Measurements from ENCODE around the gene DDR1.
"Not testable (repeated sequence)": the region's sequence is repeated elsewhere in the genome, so short reads cannot be mapped to it uniquely, and the experiment has no call there.

Gene DDR1

DNA sequence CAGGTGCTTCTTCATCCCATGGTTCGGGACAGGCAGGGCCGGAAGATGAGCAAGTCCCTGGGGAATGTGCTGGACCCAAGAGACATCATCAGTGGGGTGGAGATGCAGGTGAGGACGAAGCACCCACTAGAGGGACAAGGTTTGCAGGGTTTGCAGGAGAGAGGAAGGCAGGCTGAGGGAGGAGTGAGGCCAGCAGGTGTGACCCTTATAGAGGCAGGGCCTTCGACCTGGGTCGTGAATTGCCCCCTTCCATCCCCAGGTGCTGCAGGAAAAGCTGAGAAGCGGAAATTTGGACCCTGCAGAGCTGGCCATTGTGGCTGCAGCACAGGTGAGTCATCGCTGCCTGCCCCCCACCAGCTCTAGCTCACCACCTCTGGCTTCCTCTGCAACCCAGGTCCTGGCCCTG, 38.1 kb downstream of the DDR1 start:
- no peak for DNase-seq

DNA sequence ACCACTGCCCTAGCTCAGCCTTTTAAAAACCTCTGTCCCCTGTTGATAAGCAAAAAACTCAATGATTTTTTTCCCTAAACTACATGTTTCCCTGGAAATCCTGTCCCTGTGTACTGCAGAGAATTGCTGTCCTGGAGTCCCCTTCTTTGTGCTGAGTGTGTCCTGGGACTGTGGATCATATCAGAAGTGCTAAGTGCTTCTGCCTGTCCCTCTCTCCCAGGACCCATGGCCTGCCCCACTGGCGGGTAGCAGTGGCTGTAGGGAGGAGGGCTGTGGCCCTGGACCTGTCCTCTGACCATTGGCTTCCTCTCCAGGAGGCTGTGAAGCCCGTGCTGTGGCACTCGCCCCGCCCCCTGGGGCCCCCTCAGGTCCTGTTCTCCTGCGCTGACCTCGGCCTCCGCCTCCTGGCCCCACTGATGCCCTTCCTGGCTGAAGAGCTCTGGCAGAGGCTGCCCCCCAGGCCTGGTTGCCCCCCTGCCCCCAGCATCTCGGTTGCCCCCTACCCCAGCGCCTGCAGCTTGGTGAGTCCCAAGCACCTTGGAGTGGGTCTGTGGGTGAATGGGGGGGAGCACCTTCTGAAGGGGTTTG, 39.8 kb downstream of the DDR1 start:
- DNase-seq: not testable (repeated sequence)

DNA sequence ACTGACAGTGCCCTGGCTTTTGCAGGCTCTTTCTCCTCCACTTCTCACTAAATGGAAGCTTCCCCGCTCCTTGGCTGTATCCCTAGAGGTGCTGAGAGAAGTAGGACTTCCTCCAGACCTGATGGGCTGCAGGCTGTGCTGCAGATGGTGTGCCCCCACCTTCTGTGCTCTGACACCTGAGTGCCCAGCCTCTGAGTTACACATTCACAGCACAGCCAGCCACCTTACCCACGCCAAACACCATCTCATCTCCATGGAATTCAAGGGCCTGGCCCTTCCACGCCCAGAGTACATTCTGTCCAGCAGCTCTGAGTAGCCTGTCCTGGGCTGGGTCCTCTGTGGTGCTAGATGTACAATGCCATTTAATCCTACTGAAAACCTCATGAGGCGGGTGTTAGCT, 42.3 kb downstream of the DDR1 start:
- no peak for DNase-seq

DNA sequence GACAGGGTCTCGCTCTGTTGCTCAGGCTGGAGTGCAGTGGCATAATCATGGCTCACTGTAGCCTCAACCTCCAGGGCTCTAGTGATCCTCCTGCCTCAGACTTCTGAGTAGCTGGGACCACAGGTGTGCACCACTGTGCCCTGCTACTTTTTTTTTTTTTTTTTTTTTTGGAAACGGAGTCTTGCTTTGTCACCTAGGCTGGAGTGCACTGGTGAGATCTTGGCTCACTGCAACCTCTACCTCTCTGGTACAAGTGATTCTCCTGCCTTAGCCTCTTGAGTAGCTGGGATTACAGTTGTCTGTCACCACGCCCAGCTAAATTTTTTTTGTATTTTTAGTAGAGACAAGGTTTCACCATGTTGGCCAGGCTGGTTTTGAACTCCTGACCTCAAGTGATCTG, 42.8 kb downstream of the DDR1 start:
- DNase-seq: not testable (repeated sequence)

DNA sequence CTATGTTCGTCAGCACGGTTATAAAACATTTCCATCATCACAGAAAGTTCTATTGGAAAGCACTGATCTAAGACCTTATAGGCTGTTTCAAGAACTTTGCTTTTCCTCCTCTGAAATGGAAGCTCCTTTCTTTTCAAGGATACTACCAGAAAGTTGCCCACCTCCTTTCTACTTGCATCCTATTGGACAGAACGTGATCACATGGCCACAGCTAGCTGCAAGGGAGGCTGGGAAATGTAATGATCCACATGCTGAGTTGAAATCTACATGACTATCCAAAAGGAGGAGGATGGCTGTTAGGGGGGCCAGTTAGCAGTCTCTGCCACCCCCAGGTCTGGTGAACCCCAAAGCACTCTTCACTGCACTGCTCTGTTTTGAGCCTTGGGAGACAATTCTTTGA, 44.4 kb downstream of the DDR1 start:
- no peak for DNase-seq

DNA sequence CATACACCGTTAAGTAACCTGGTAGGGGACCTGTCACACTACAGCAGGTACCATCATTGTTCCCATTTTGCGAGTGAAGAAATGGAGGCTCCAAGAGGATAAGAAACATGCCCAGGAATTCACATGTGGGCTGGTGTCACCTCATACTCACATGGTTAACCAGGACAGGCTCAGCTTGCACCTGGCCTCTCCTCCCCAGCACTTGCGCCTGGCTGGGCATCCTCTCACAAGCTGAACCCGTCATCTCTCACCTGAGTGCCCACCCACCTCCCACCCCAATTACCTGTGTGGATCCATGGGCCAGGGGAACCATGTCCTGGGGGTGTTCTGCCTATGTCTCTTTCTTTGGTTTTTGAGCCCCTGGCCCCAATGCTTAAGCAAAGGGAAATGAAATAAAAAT, 46.2 kb downstream of the DDR1 start:
- DNase-seq: no peak

DNA sequence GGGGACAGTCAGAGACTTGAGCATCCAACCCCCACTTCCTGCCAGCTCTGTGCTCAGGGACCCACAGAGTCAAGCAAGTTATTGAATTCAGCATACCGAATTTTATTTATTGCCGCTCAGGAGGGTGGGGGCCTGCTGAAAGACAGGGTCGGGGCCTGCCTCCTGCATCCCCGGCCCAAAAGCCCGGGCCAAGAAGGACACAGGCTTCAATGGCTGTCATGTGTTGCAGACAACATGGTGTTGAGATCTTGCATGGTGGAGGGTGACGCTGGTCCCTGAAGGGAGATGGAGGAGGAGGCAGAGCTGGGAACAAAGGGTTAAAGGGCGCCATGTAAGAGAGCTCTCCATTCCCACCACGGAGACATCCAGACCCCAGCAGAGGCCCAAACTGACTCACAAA, 47.0 kb downstream of the DDR1 start:
- no peak for DNase-seq

DNA sequence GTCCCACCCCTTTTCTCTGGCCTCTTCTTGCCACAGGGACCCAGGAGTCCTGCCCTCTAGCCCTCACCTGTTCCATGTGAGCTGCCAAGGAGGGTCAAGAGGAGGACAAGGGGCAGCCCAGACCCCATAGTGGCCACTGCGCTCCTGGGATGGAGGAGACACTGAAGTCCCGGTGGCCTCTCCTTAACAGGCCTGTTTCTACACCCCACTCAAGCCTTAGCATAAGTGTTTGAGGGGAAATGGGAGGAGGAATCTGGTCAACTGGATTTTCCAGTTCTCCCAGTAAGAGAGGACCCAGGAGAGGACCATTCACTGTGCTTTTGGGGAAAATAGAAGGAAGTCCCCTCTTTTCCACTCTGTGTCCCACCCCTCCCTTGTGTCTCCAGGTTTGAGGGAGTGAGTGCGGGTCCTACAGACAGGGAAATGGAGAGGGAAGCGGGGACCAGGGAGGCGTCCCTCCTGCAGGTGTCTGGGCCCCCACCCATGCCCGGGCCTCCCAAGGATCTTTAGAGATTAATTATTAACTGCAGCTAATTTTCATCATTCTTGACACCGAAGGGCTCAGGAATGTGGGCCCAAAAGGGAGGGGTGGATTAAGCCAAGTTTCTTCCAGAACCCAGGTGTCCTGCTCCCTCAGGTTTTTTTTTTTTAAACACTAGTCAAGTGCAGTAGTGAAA, 47.8 kb downstream of the DDR1 start, which contains the start of gene SFTA2:
Gene SFTA2, minus strand, starts transcription at position 202 of the 677 bp plus-strand sequence. Its CDS starts 74 bp downstream, at position 128.
- no peak for DNase-seq

DNA sequence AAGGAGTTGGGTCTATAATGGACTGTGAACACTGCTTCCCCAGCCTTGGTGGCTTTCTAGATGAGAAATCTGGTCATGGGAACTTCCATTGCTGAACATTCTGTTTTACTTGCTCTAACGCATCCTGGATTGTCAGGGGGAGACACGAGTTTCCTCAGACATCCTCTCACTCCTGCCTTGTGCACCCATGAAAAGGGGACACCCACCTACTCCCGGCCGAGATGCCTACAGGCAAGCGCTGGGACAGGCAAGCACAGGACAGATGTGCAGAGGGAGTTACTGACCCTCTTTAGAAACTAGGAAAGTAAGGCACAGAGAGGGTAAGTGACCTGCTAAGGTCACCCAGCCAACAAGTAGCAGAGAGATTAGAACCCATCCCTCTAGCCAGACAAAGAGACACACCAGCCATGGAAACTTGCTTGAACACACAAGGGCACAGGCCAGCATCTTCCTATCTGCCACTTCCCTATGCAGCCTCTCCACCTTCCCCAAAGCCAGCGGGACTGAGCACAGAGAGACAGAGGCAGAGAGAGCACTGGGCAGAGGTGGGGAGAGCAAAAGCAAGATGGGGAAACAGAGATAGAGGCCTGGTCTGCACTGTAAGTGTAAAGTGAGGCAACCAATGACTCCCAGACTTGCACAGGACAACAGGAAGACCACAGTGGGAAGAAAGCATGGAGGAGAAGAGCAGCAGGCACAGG, 48.5 kb downstream of the DDR1 start:
- no peak for DNase-seq

DNA sequence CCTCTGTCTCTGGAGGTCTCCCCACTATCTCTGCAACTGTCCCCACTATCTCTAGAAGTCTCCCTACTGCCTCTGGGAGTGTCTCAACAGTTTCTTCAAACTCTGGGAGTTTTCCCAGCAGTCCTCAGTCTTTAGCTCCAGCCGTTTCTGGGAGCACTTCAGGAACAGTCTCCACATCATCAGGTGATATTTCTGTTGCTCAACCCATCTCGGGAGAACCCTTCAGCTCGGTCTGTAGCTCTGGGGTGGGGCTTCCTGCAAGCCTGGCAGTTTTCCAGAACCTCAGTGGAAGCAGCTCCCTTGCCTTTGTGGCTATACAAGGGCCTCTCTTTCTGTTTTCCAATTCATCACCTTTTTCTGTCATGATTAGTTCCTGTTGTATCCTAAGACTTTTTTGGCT, 50.7 kb downstream of the DDR1 start:
- no peak for DNase-seq

DNA sequence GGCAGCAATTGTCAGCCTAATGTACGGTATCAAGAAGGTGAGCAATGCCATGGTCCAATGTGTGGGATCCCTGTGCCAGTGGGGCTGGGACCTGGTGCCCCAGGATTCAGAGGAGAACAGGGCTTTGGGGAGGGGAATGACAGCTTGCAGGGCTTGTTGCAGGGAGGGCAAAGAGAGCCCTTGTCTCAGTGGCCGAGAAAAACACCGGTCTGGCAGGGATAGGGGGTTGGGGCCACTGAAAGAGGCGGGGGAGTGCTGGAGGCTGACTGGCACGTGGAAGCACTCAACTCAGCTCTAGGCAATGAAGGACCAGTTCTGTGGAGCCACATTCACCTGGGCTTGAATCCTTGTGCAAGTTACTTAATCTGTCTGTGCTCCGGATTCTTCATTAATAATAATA, 52.9 kb downstream of the DDR1 start:
- DNase-seq: no peak

DNA sequence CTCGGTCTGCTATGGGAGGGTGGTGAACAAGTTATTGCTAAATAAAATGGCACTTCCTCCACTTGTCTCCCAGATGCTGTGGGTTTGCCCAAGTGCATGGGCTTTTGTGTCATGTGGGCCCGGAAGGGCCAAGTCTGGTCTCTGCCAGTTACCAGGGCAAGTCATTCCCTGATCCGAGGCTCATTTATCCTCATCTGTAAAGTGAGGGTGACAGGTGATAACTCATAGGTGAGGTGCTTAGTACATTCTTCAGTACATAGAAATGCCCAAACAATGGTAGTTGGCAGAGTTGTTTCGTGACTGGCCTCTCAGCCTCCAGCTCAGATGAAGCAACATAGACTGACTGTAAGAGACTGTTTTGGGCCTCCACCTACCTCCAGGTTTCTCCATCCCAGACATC, 54.4 kb downstream of the DDR1 start:
- no peak for DNase-seq

DNA sequence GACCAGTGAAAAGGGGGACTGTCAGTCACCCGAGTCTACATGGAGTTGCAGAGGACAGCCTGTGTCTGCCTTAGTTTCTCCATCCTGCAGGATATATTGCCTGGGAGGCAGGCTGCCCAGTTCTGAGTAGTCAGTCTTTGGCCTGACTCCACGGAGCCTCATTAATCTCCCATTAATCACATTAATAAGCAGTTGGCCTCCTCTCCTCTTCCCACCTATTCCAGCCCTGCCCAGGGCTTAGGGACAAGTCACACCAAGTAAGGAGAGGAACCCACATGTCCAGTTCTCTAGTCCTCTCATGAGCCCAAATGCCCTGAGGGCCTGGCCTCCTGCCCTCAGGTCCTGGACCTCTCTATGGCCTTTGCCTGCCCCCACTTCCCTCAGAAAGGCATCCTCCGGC, 55.2 kb downstream of the DDR1 start:
- DNase-seq: no peak

DNA sequence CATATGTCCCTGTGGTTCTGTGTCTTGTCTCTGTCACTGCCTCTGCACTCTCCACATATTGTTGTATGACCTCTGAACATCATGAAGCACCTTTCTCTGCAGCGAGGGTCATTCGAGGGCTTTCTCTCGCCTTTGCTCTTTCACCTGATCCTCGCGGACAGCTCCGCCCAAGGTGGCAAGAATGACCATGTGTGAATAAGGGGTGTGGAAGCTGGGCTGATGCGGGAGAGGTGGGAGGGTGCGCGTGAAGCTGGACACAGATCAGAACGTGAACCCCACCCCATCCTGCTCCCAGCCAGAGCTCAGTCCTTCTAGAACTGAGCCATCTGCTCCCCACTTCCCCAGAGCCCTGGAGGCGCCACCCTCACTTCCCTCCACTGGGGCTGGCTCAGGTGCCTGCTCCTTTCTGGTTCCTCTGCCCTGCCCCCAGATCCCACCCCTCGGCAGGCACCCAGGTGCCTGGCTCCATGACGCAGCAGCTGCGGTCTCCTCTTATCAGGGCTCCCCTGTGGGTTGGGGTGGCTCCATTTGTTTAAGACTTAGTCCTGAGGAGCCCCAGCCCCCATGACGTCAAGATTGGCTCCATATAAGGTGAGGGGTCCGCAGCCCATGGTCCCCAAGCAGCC, 56.2 kb downstream of the DDR1 start, which contains the start of gene MUCL3:
Gene MUCL3, plus strand, starts transcription at position 613 of the 626 bp plus-strand sequence. CDS start 27 bp downstream, outside the sequence.
- DNase-seq: no peak

DNA sequence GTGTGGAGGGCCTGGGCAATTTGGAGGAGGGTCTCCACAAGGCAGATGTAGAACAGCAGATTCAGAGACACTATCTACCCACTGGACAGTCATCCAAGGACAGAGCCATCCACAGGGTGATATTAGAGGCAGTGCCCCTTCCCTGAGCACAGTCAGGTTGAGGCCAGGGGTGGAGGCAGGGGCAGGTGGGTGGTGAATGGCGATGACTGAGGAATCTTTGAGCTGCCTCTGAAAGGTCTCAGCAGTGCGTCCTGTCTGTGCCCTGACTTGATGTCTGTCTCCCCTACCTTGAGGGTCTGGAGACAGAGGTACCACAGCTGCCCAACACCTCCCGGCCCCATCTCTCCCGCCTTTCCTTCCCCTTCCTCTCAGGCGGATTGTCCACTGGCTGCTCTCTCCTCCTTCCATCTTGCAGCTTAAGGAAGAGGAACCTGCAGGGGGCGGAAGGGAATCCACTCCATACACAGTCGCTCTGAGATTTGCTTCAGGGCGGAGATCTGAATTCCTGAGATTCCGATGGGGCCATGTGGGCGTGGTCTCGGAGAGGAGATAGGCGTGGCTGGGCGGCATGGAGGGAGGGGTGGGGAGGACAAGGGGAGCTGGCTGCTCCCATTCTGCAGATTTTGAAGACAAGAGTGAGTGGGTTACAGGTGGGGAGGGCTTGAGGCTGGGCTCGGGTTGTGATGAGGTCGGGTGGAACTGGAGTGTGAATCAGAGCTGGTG, 58.2 kb downstream of the DDR1 start:
- DNase-seq: no peak

DNA sequence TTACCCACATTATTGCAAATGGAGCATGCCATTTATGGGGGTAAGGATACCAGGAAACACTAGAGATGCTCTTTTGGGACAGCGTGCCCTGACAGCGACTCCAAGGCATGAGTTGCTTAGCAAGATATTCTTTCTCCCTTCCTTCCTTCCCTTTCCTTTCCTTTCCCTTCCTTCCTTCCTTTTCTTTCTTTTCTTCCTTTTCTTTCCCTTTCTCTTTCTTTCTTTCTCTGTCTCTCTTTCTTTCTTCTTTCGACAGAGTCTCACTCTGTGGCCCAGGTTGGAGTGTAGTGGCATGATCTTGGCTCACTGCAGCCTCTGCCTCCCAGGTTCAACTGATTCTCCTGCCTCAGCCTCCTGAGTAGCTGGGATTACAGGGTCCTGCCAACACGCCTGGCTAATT, 59.7 kb downstream of the DDR1 start:
- no peak for DNase-seq

DNA sequence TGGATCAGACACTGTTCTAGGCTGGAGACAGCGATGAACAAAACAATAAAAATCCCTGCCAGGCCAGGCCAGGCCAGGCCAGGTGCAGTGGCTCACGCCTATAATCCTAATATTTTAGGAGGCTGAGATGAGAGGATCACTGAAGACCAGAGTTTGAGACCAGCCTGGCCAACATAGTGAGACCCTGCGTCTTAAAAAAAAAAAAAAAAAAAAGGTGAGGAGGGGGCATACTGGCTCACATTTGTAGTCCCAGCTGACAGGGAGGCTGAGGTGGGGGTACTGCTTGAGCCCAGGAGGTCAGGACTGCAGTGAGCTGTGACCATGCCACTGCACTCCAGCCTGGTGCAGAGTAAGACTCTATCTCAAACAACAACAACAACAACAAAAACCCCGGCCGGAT, 61.0 kb downstream of the DDR1 start:
- no peak for DNase-seq

DNA sequence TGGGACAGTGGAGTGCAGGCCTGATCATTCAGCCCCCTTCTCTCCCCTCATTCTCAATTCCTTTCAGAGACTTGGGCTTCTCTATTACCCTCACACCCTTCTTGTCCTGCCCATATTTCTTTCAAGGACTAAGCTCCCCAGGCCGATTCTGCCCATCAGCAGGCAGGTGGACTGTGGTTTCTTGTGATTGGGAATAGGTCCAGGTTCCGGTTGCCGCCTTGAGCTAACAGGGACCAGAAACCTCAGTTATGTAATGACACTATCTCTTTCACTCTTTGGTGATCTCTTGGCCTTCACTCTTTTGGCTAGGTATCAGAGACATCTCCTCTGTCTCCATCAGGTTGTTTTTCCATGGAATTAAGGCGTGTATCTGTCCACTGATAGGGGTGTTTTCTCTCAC, 62.9 kb downstream of the DDR1 start:
- DNase-seq: no peak

DNA sequence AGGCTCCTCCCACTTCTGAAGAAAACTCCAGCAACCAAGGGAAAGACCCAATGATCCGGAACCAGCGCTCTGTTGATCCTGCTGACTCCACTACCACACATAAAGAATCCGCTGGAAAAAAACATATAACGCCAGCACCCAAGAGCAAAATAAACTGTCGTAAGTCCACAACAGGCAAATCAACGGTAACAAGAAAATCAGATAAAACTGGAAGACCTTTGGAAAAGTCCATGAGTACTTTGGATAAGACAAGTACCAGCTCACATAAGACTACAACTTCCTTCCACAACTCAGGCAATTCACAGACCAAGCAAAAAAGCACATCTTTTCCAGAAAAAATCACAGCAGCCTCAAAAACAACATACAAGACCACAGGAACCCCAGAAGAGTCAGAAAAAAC, 64.5 kb downstream of the DDR1 start:
- no peak for DNase-seq
